ENCODE results near the gene NTM.

DNA sequence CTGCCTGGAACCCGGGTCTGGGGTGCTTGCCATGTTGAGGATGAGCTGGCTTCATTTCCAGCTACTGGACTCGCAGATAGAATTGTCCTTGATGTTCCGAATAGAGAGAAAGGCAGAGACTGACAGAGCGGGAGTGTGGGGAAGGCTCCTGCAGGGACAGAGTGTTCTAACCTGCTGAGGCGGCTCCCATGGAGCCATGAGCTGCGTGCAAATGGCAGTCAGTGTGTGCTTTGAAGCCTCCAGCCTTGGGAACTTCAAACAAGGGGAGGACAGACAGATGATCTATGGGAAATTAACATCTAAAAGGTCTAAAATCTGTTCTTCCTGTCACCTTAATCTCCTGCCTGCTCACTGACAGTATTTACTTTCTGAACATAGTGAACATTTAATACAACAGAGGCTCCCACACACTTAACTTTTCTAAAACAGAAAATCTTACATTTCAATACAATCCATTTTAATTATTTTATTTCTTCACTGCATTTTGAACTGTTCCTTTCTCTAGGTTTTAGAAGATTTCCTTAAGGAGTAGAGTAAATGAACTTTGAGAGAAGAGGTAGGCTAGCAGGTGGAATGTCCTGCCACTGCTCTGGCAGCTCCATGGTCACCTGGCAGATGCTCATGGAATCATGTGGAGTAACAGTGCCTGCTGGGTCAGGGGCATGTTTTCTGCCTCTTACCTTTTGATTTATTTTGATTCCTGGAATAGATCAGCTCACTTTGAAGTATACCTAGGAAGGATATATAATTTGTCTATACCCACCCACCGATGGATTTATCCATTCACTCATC, 481.7 kb downstream of the NTM start:
- TF ChIP-seq PAX5 (IDR thresholded peaks at IDR 0.05; ENCODE audit: insufficient read depth, low read length, severe bottlenecking) (no peak), POLR2A (IDR thresholded peaks at IDR 0.05; ENCODE audit: low read depth, low read length) (no peak), POLR2AphosphoS5 (IDR thresholded peaks at IDR 0.05; ENCODE audit: low read depth, low read length) (no peak)

Data from GM12891 (cell line).